Osteocyte (in vitro differentiated cells): ENCODE measurements around the gene NFIX. TPM values are rescaled to one million over a fixed set of nuclear protein-coding genes. Genes with fewer than 3 reads are reported as not detected.
A peak's percentile ranks its signal among the peaks of the same experiment; 100 is the strongest.

Experiments used
- DNase-seq: peaks from one replicate; pipeline ENCODE4 v3.0.0; 2021; ENCODE audit warnings: mixed read lengths; ENCODE audit not compliant: unreplicated experiment; ENCODE audit errors: extremely low spot score
- H3K27ac Mint-ChIP-seq: one replicate; pipeline ENCODE4 v1.8.0; 2021; ENCODE audit warnings: mild to moderate bottlenecking, mixed read lengths; ENCODE audit not compliant: unreplicated experiment
- H3K27me3 Mint-ChIP-seq: one replicate; pipeline ENCODE4 v1.8.0; 2021; ENCODE audit warnings: mixed read lengths; ENCODE audit not compliant: unreplicated experiment
- H3K36me3 Mint-ChIP-seq: one replicate; pipeline ENCODE4 v1.8.0; 2021; ENCODE audit warnings: mixed read lengths; ENCODE audit not compliant: unreplicated experiment
- H3K4me1 Mint-ChIP-seq: one replicate; pipeline ENCODE4 v1.8.0; 2021; ENCODE audit warnings: mixed read lengths; ENCODE audit not compliant: unreplicated experiment
- H3K4me3 Mint-ChIP-seq: one replicate; pipeline ENCODE4 v1.8.0; 2021; ENCODE audit warnings: mild to moderate bottlenecking, moderate library complexity, mixed read lengths; ENCODE audit not compliant: unreplicated experiment
- H3K9me3 Mint-ChIP-seq: one replicate; pipeline ENCODE4 v1.8.0; 2021; ENCODE audit warnings: mixed read lengths; ENCODE audit not compliant: unreplicated experiment
- total RNA-seq: library from RNA; stranded (reverse); gene quantifications from 2 replicates; pipeline ENCODE4 v1.2.1, GENCODE V29; 2021
- TF ChIP-seq, protein P1 (sequence below): fragments of 200-600 bp; sonication (generic); IDR thresholded peaks from 2 replicates; pipeline ENCODE4 v1.5.0; 2021; ENCODE audit warnings: antibody characterized with exemption, mild to moderate bottlenecking, moderate library complexity

Gene NFIX
- total RNA-seq, 1 donor from 2014 or later = 87.0 TPM

DNA sequence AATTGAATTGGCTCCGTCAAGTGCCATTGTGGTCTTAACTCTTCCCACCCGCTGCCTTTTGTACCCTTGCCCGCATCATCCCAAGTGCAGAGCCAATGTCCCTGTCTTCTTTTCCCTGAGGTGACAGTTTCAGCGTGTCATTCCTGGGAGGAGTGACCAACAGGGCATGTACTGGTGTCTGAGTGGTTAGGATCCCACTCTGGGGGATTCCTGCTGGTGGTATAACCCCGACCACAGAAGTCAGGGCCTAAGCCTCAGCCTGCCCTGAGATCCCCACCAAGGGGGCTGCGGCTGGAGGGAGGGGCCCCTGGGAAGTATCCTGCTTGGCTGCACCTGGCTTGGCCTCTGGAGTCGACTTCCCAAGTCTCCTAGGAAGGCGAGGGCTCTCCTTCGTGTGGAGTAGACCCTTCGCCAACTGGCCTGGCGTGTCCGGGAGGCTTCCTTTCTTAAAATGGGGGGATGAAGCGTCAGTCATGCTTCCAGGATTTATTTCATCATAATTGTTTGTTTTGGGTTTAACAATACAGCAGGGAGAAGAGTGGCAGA is 40.6 kb downstream of the NFIX start:
- H3K27ac Mint-ChIP-seq = no peak overlapping the region
- H3K4me1 Mint-ChIP-seq = peaks cover 62% of the 10 kb centered on the region
- peaks cover 8% of the 10 kb centered on the region for H3K36me3 Mint-ChIP-seq
- no peaks in the 10 kb centered on the region for H3K27me3 Mint-ChIP-seq
- TF ChIP-seq, protein P1, sequence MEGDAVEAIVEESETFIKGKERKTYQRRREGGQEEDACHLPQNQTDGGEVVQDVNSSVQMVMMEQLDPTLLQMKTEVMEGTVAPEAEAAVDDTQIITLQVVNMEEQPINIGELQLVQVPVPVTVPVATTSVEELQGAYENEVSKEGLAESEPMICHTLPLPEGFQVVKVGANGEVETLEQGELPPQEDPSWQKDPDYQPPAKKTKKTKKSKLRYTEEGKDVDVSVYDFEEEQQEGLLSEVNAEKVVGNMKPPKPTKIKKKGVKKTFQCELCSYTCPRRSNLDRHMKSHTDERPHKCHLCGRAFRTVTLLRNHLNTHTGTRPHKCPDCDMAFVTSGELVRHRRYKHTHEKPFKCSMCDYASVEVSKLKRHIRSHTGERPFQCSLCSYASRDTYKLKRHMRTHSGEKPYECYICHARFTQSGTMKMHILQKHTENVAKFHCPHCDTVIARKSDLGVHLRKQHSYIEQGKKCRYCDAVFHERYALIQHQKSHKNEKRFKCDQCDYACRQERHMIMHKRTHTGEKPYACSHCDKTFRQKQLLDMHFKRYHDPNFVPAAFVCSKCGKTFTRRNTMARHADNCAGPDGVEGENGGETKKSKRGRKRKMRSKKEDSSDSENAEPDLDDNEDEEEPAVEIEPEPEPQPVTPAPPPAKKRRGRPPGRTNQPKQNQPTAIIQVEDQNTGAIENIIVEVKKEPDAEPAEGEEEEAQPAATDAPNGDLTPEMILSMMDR = no peak
- H3K9me3 Mint-ChIP-seq = no peaks in the 10 kb centered on the region
- no peak for DNase-seq
- H3K4me3 Mint-ChIP-seq = no peak overlapping the region

DNA sequence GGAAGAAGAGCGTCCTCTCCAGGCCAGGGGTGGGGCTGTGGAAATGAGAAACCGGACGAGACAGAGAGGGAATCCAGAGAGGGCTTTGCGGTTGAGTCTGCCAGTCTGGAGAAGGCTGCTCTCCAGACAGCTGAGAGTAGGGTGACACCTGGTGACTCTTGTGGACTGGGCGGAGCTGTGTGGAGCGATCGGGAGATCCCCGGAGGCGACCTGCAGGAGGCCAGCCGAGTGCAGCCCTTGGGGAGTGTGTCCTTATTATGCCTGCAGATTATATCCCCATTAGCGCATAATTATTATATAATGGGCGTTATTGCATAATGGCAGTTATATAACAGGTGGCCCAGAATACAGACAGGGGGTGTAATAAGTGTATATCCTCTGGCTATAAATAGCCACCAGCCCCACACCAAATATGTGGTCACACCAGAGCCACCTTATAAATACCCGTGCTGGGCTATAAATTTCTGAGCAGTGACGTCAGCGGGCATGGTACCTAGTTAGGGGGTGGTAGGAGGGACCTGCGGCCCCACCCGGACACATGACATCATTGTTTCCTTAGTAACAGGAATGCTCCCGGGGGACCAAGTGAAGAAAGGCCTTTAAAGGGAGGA is 41.2 kb downstream of the NFIX start:
- DNase-seq = no peak
- Mint-ChIP-seq H3K27me3 (no peaks in the 10 kb centered on the region), H3K27ac (peak overlapping the region; percentile 70), H3K4me1 (peaks cover 62% of the 10 kb centered on the region), H3K4me3 (no peak overlapping the region), H3K9me3 (no peaks in the 10 kb centered on the region), H3K36me3 (peaks cover 8% of the 10 kb centered on the region)
- TF ChIP-seq, protein P1 = no peak

DNA sequence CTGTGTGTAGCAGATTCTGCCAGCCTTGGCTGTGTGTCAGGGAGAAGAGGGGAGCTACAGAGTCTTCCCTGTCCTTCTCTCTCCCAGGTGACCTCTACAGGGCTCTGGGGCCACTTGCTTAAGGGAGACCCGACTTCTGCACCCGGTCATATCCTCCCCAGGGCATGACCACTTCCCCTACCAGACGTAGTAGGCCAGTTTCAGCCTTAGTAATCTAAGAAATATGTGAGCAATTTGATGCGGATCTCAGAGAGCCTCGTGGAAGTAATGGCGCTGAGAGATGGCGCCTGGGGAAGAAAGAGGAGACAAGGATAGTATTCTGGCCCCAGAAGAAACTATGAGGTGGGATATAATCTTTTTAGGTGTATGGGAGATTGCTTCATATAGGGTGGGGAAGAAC is 41.9 kb downstream of the NFIX start:
- Mint-ChIP-seq H3K36me3 (peaks cover 8% of the 10 kb centered on the region), H3K27me3 (no peaks in the 10 kb centered on the region), H3K4me3 (no peak overlapping the region), H3K27ac (peak overlapping the region; percentile 70), H3K4me1 (peaks cover 57% of the 10 kb centered on the region), H3K9me3 (no peaks in the 10 kb centered on the region)
- no peak for DNase-seq
- TF ChIP-seq, protein P1 = no peak

DNA sequence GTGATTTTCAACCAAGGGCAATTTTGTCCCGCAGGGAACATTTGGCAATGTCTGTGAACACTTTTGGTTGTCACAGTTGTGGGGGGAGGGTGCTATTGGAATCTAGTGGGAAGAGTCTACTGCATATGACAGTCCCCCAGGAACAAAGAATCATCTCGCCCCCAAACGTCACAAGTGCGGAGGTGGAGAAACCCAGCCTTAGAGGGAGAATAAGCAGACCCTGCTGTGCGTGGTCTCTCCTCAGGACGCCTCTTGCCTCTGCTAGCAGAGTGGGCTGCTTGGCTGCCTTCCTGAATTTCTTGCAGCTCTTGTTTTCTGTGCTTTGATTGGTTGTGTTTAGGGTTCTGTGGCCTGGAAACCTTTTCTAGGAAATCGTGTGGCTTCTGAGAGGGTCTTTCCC is 42.5 kb downstream of the NFIX start:
- Mint-ChIP-seq H3K27me3 (no peaks in the 10 kb centered on the region), H3K36me3 (peaks cover 8% of the 10 kb centered on the region), H3K9me3 (no peaks in the 10 kb centered on the region), H3K4me3 (no peak overlapping the region), H3K27ac (no peak overlapping the region), H3K4me1 (peaks cover 55% of the 10 kb centered on the region)
- TF ChIP-seq, protein P1 = no peak
- DNase-seq = no peak

DNA sequence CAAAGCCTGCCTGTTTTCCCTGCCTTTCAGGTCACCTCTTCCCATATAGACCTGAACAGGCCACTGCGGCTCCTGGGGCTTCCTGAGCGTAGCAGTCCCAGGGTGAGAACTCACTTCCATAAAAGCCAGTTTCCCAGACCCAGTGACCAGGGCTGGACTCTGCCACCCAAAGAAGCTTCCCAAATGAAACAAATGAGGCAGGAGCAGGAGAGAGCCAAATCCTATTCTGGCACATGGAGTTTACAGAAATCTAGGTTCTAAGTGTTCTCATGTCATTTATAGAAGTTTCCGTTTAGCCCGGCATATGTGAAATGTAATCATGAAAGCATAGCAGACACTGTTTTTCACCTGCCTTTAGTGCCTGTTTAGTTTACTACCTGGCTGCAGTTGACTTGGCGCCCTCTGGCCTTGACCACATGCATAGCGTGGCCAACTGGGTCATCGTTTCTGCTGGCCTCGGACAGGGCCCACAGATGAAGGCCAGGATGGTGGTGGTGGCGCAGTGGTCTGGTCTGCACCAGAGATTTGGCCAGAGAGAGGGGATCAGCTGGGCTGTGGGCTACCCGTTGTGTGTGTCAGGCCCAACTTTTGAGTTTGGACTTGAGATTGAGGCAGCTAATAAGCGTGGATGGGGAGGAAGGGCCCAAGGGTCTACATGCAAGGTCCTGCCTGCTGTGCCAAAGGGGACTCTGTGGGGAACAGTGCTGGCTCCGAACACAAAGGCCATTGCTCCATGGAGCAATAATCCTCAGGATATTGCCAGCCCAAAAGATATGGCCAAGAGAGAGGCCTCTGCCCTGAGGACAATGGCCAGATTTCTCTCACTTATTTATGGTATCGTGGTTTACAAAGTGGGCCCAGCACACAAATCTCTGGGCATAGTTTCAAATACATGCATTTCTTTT is 43.3 kb downstream of the NFIX start:
- Mint-ChIP-seq H3K27me3 (no peaks in the 10 kb centered on the region), H3K4me1 (peaks cover 56% of the 10 kb centered on the region), H3K27ac (no peak overlapping the region), H3K36me3 (peaks cover 9% of the 10 kb centered on the region), H3K9me3 (no peaks in the 10 kb centered on the region), H3K4me3 (no peak overlapping the region)
- TF ChIP-seq, protein P1 = no peak
- DNase-seq = no peak
